ENCODE data around the gene AKR1A1. TPM values are rescaled to one million over a fixed set of nuclear protein-coding genes. Genes with fewer than 3 reads are reported as not detected.

Gene AKR1A1
- polyA plus RNA-seq, 3 donors = 219 to 245 (median 219) TPM

GRCh38 chr1:45545019-45545493 lies 5.6 kb upstream of the AKR1A1 start:
- Mint-ChIP-seq H3K4me3 (peak overlapping the region in 1 of 2 donors; percentile 77), H3K27ac (peak overlapping the region; percentile 77 to 99 (median 88)), H3K9me3 (no peaks in the 10 kb centered on the region), H3K36me3 (peaks cover 0 to 2% of the 10 kb centered on the region in 2 donors), H3K4me1 (peaks cover 51% of the 10 kb centered on the region), H3K27me3 (ENCODE audit: low read depth in 3 of 3) (peaks cover 5 to 11% (median 6%) of the 10 kb centered on the region in 3 donors)
- no peak for TF ChIP-seq CTCF (IDR thresholded peaks at IDR 0.05)
- H3K27me3 ChIP-seq (ENCODE audit: control insufficient read depth in 2 of 2, insufficient read depth in 2 of 2, low read length in 2 of 2) = no peaks in the 10 kb centered on the region
- DNase-seq = peak in 2 of 3 donors; percentile 62 to 86
- no peak overlapping the region for H3K9ac ChIP-seq (ENCODE audit: insufficient read depth, low read length, poor library complexity, severe bottlenecking)
- H3K4me3 ChIP-seq (replicated peaks in 1 of 3; ENCODE audit: low read depth in 2 of 3, low read length in 3 of 3) = peak overlapping the region in 1 of 3 experiments; percentile 21
- H4K20me1 ChIP-seq (ENCODE audit: insufficient read depth, low read length) = no peaks in the 10 kb centered on the region
- peak overlapping the region; percentile 31 for H2AFZ ChIP-seq (ENCODE audit: insufficient read depth, low read depth, low read length, poor library complexity, severe bottlenecking)
- H3K4me2 ChIP-seq (replicated peaks; ENCODE audit: extremely low read depth, low read length, poor library complexity, severe bottlenecking) = peak overlapping the region; percentile 48
- no peaks in the 10 kb centered on the region for H3K9me3 ChIP-seq (replicated peaks in 1 of 2; ENCODE audit: control insufficient read depth in 1 of 2, insufficient read depth in 1 of 2, low read length in 2 of 2)
- H3K79me2 ChIP-seq (ENCODE audit: insufficient read depth, low read length) = no peaks in the 10 kb centered on the region
- intact Hi-C loops (cut with micrococcal nuclease) = no loop called here
- H3K27ac ChIP-seq (ENCODE audit: low read depth in 1 of 2, low read length in 2 of 2) = peak overlapping the region; percentile 46 to 62
- 13% methylated on average over 6 of the region's 6 CpGs for WGBS (ENCODE audit: insufficient coverage)
- H3K4me1 ChIP-seq (ENCODE audit: control insufficient read depth in 1 of 2, insufficient read depth in 2 of 2, low read length in 2 of 2) = peaks cover 56 to 61% of the 10 kb centered on the region in 2 donors
- no peaks in the 10 kb centered on the region for H3K36me3 ChIP-seq (replicated peaks in 1 of 2; ENCODE audit: control insufficient read depth in 1 of 2, insufficient read depth in 2 of 2, low read length in 2 of 2)

GRCh38 chr1:45545553-45546310 lies 4.9 kb upstream of the AKR1A1 start:
- H3K4me1 Mint-ChIP-seq = peaks cover 50% of the 10 kb centered on the region
- peak overlapping the region in 1 of 2 donors; percentile 62 for H3K27ac ChIP-seq (ENCODE audit: low read depth in 1 of 2, low read length in 2 of 2)

More at GRCh38 chr1:45545553-45546310, 4.9 kb upstream of the AKR1A1 start:
- 86% methylated on average over 1 of the region's 7 CpGs for WGBS (ENCODE audit: insufficient coverage)
- TF ChIP-seq CTCF (IDR thresholded peaks at IDR 0.05) = no peak
- peak in 1 of 3 donors; percentile 26 for DNase-seq
- no peaks in the 10 kb centered on the region for H4K20me1 ChIP-seq (ENCODE audit: insufficient read depth, low read length)
- H3K36me3 ChIP-seq (replicated peaks in 1 of 2; ENCODE audit: control insufficient read depth in 1 of 2, insufficient read depth in 2 of 2, low read length in 2 of 2) = no peaks in the 10 kb centered on the region
- no peaks in the 10 kb centered on the region for H3K27me3 ChIP-seq (ENCODE audit: control insufficient read depth in 2 of 2, insufficient read depth in 2 of 2, low read length in 2 of 2)
- H3K9me3 ChIP-seq (replicated peaks in 1 of 2; ENCODE audit: control insufficient read depth in 1 of 2, insufficient read depth in 1 of 2, low read length in 2 of 2) = no peaks in the 10 kb centered on the region
- H3K27me3 Mint-ChIP-seq (ENCODE audit: low read depth in 3 of 3) = peaks cover 5 to 11% (median 6%) of the 10 kb centered on the region in 3 donors
- H3K4me3 ChIP-seq (replicated peaks in 1 of 3; ENCODE audit: low read depth in 2 of 3, low read length in 3 of 3) = peak overlapping the region in 1 of 3 experiments; percentile 21
- peak overlapping the region; percentile 31 for H2AFZ ChIP-seq (ENCODE audit: insufficient read depth, low read depth, low read length, poor library complexity, severe bottlenecking)
- H3K9me3 Mint-ChIP-seq = no peaks in the 10 kb centered on the region
- H3K27ac Mint-ChIP-seq = peak overlapping the region; percentile 77 to 99 (median 88)
- H3K79me2 ChIP-seq (ENCODE audit: insufficient read depth, low read length) = no peaks in the 10 kb centered on the region
- peaks cover 0 to 2% of the 10 kb centered on the region in 2 donors for H3K36me3 Mint-ChIP-seq
- H3K4me2 ChIP-seq (replicated peaks; ENCODE audit: extremely low read depth, low read length, poor library complexity, severe bottlenecking) = peak overlapping the region; percentile 48
- no peak overlapping the region for H3K9ac ChIP-seq (ENCODE audit: insufficient read depth, low read length, poor library complexity, severe bottlenecking)
- H3K4me1 ChIP-seq (ENCODE audit: control insufficient read depth in 1 of 2, insufficient read depth in 2 of 2, low read length in 2 of 2) = peaks cover 59 to 66% of the 10 kb centered on the region in 2 donors
- intact Hi-C loops (cut with micrococcal nuclease) = no loop called here
- H3K4me3 Mint-ChIP-seq = peak overlapping the region in 1 of 2 donors; percentile 77
